Endothelial cell (in vitro differentiated cells): ENCODE measurements around the gene SWAP70. TPM values are rescaled to one million over a fixed set of nuclear protein-coding genes. Genes with fewer than 3 reads are reported as not detected.
"Not testable (repeated sequence)": the region's sequence is repeated elsewhere in the genome, so short reads cannot be mapped to it uniquely, and the experiment has no call there.

Experiments
- DNase-seq: peaks from one replicate; pipeline ENCODE4 v3.0.0; 2021; ENCODE audit warnings: low spot score
- H3K27ac Mint-ChIP-seq: one replicate; pipeline ENCODE4 v1.8.0; 2021; ENCODE audit warnings: mixed read lengths, inconsistent platforms; ENCODE audit not compliant: unreplicated experiment
- H3K27me3 Mint-ChIP-seq: one replicate; pipeline ENCODE4 v1.8.0; 2021; ENCODE audit warnings: mild to moderate bottlenecking, moderate library complexity, mixed read lengths, inconsistent platforms; ENCODE audit not compliant: unreplicated experiment
- H3K36me3 Mint-ChIP-seq: one replicate; pipeline ENCODE4 v1.8.0; 2021; ENCODE audit warnings: mild to moderate bottlenecking, low read depth, mixed read lengths, inconsistent platforms; ENCODE audit not compliant: unreplicated experiment
- H3K4me1 Mint-ChIP-seq: one replicate; pipeline ENCODE4 v1.8.0; 2021; ENCODE audit warnings: mild to moderate bottlenecking, mixed read lengths, inconsistent platforms; ENCODE audit not compliant: unreplicated experiment
- H3K4me3 Mint-ChIP-seq: one replicate; pipeline ENCODE4 v1.8.0; 2021; ENCODE audit warnings: mild to moderate bottlenecking, mixed read lengths, inconsistent platforms; ENCODE audit not compliant: unreplicated experiment
- H3K9me3 Mint-ChIP-seq: one replicate; pipeline ENCODE4 v1.8.0; 2021; ENCODE audit warnings: mixed read lengths, inconsistent platforms; ENCODE audit not compliant: unreplicated experiment
- total RNA-seq: library from RNA; stranded (reverse); fragmentation: NEBNext Ultra II Directional; extraction: Animal tissue kit (Norgen Biotek cat#: 25700); gene quantifications from one replicate; pipeline ENCODE4 v1.2.1, GENCODE V29; 2021; ENCODE audit not compliant: unreplicated experiment
- TF ChIP-seq, protein P1 (sequence below): fragments of 200-600 bp; sonication (generic); IDR thresholded peaks from one replicate; pipeline ENCODE4 v1.5.0; 2021; ENCODE audit warnings: antibody characterized with exemption; ENCODE audit not compliant: unreplicated experiment

The SWAP70 gene
- total RNA-seq, 1 donor from 2014 or later, result 36.0 TPM

DNA sequence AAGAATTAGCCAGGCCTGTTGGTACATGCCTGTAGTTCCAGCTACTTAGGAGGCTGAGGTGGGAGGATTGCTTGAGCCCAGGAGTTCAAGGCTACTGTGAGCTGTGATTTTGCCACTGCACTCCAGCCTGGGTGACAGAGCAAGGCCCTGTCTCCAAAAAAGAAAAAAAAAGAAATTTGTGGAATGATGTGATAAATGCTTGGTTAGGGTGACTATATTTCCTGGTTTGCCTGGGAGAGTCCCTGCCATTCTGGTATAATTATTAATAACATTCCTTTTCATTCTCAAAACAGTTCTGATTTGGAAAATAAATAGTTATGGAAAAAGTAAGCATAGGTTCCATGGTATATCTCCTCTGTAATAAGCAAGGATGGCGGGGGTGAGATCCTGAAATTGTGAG, 74.8 kb downstream of the SWAP70 start:
- H3K9me3 Mint-ChIP-seq, result no peaks in the 10 kb centered on the region
- no peaks in the 10 kb centered on the region for H3K27me3 Mint-ChIP-seq
- H3K4me3 Mint-ChIP-seq, result peak overlapping the region; percentile 24
- H3K4me1 Mint-ChIP-seq, result peaks cover 4% of the 10 kb centered on the region
- no peak for DNase-seq
- H3K36me3 Mint-ChIP-seq, result peaks cover 45% of the 10 kb centered on the region
- H3K27ac Mint-ChIP-seq, result peak overlapping the region; percentile 8
- TF ChIP-seq, protein P1, sequence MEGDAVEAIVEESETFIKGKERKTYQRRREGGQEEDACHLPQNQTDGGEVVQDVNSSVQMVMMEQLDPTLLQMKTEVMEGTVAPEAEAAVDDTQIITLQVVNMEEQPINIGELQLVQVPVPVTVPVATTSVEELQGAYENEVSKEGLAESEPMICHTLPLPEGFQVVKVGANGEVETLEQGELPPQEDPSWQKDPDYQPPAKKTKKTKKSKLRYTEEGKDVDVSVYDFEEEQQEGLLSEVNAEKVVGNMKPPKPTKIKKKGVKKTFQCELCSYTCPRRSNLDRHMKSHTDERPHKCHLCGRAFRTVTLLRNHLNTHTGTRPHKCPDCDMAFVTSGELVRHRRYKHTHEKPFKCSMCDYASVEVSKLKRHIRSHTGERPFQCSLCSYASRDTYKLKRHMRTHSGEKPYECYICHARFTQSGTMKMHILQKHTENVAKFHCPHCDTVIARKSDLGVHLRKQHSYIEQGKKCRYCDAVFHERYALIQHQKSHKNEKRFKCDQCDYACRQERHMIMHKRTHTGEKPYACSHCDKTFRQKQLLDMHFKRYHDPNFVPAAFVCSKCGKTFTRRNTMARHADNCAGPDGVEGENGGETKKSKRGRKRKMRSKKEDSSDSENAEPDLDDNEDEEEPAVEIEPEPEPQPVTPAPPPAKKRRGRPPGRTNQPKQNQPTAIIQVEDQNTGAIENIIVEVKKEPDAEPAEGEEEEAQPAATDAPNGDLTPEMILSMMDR, result no peak

DNA sequence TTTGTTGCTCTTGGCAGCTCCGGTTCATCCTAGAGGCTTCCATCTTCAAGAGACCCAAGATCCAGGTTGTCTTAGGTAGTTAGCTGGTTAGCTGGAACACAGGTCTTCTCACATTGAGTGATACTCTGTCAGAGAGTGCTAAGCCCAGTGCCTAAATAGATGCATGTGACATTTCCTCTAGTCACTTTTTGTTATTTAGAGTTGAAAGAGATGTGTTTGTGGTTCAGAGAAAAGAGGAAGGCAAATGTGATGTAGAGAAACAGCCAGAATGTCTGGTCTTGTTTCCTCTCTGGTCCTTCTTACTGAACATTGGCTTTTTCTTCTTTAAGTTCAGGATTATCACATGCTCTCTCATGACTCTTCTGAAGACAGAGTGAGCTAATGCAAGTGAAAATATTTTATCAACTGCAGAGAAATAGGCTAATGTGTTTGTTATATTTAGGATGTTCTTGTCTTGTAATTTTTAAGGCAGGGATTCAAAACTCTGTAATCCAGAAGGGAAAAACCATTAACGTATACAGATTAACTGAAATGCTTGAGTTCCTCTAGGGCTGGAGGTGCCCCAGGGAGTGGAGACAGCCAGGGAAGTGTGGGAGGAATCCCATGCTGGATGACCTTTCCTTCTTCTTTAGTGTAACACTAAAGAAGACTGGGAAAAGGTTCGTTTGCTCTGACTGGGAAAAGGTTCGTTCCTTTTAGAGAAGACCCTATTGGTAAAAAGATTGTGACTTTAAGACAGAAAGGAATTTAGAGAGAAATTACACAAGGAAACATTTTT, 75.4 kb downstream of the SWAP70 start:
- H3K4me1 Mint-ChIP-seq, result peaks cover 4% of the 10 kb centered on the region
- no peaks in the 10 kb centered on the region for H3K27me3 Mint-ChIP-seq
- H3K9me3 Mint-ChIP-seq, result no peaks in the 10 kb centered on the region
- H3K4me3 Mint-ChIP-seq, result peak overlapping the region; percentile 24
- H3K36me3 Mint-ChIP-seq, result peaks cover 40% of the 10 kb centered on the region
- H3K27ac Mint-ChIP-seq, result peak overlapping the region; percentile 8
- no peak for DNase-seq
- TF ChIP-seq, protein P1, result no peak

DNA sequence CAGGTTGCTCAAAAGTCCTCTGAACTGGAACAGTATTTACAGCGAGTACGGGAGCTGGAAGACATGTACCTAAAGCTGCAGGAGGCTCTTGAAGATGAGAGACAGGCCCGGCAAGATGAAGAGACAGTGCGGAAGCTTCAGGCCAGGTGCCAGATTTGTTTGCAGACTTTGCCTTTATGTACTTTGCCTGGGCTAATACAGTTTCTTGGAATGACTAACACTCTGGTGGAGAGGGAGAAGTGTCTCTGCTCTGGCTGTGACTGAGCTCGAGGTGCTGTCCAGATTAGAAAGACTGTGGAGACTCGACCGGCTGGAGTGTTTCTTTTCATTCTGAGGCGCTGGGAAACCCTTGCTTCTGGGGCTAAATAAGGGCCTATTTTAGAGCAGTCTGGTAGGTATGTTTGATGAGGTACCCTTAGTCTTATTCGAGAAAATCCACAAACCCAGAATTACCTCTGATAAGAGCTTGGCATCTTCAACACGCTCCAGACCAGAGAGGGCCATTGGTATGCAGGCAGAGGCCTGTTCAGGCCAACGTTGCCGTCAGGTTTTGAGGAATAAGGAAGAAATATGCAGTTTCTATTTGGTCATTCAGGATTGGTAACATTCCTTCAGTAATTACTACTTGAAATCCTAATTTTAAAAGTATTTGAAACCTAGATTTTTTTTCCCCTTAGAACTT, 76.5 kb downstream of the SWAP70 start:
- no peaks in the 10 kb centered on the region for H3K9me3 Mint-ChIP-seq
- peaks cover 41% of the 10 kb centered on the region for H3K36me3 Mint-ChIP-seq
- DNase-seq, result no peak
- H3K27ac Mint-ChIP-seq, result no peak overlapping the region
- no peak overlapping the region for H3K4me3 Mint-ChIP-seq
- TF ChIP-seq, protein P1, result no peak
- H3K27me3 Mint-ChIP-seq, result no peaks in the 10 kb centered on the region
- H3K4me1 Mint-ChIP-seq, result peaks cover 4% of the 10 kb centered on the region

DNA sequence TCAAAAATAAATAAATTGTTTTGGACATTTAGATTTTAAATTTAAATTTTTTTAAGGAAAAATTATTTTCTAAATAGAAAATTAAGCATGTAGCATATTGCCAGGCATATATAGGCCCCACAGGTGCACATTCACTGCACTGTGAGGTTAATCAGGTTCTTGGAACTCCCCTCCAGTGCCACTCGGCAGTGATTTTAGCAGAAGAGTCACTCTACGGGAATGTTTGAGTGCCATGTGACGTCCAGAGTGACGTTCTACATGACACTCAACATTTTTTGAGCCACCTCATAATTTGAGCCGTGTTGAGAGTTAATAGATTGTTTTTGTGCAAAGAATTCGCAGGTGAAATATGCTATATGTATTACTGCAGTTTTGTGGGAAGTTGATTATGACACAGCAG, 77.4 kb downstream of the SWAP70 start:
- Mint-ChIP-seq H3K36me3 (peaks cover 39% of the 10 kb centered on the region), H3K9me3 (no peaks in the 10 kb centered on the region), H3K27me3 (no peaks in the 10 kb centered on the region), H3K4me3 (peak overlapping the region; percentile 48), H3K4me1 (peaks cover 4% of the 10 kb centered on the region), H3K27ac (no peak overlapping the region)
- TF ChIP-seq, protein P1, result no peak
- no peak for DNase-seq

DNA sequence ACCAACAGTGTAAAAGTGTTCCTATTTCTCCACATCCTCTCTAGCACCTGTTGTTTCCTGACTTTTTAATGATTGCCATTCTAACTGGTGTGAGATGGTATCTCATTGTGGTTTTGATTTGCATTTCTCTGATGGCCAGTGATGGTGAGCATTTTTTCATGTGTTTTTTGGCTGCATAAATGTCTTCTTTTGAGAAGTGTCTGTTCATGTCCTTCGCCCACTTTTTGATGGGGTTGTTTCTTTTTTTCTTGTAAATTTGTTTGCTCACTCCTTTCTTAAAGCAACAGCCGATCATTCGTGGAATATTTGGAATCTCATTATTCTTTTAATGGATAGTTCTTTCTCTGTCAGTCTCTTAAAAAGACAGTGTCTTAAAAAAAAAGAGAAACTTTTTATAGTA, 79.6 kb downstream of the SWAP70 start:
- not testable (repeated sequence) for H3K27ac Mint-ChIP-seq, H3K4me1 Mint-ChIP-seq, H3K9me3 Mint-ChIP-seq, H3K4me3 Mint-ChIP-seq, H3K27me3 Mint-ChIP-seq, DNase-seq
- H3K36me3 Mint-ChIP-seq, result peaks cover 36% of the 10 kb centered on the region
